ENCODE results near the gene EFHD1. TPM values are rescaled to one million over a fixed set of nuclear protein-coding genes. Genes with fewer than 3 reads are reported as not detected.

The EFHD1 gene
- total and polyA plus RNA-seq, 9 of the 15 experiments (the other 6 are each of a cell fraction or from before 2014, with no cell fraction given): 0.66 to 9.1 (median 2.0) TPM

DNA sequence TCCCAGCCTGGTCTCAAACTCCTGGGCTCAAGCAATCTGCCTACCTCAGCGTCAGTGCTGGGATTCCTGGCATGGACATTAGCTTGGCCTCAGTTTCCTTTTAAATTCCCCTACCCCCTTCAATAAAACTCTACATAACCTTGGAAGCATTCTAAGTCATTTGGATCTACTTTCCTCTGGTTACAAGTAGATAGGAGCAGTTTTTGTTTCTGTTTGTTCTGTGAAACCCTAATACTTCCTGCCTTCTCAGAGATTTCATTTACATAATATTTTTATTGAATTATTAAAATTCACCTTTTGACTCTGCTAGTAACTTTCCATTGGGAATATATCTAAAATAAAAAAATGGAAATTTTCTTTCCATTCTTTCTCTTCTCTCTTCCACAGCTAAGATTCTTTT, 89.6 kb downstream of the EFHD1 start:
- Histone ChIP-seq H3K9me3 (replicated peaks; ENCODE audit: control insufficient read depth, insufficient read depth, low read depth, low read length) (no peaks in the 10 kb centered on the region), H3K27me3 (ENCODE audit: control insufficient read depth in 2 of 2, insufficient read depth in 2 of 2, low read length in 2 of 2) (no peaks in the 10 kb centered on the region), H3K9me1 (ENCODE audit: control insufficient read depth, insufficient read depth, low read length) (peaks cover 2% of the 10 kb centered on the region), H3K4me3 (no peak overlapping the region), H3K27ac (ENCODE audit: extremely low read depth, low read depth, low read length) (no peak overlapping the region), H3K9ac (ENCODE audit: insufficient read depth in 1 of 2, low read depth in 2 of 2, low read length in 2 of 2) (no peak overlapping the region), H2AFZ (ENCODE audit: low read depth, low read length) (no peak overlapping the region), H4K20me1 (replicated peaks; ENCODE audit: control insufficient read depth, insufficient read depth, low read length) (no peaks in the 10 kb centered on the region), H3K4me2 (ENCODE audit: insufficient read depth, low read length) (no peak overlapping the region), H3K79me2 (ENCODE audit: control insufficient read depth, insufficient read depth, low read length) (peaks cover 63% of the 10 kb centered on the region), H3K36me3 (ENCODE audit: control insufficient read depth, insufficient read depth, low read length) (peaks cover 66% of the 10 kb centered on the region), H3K4me1 (replicated peaks in 1 of 2; ENCODE audit: control insufficient read depth in 2 of 2, insufficient read depth in 2 of 2, low read length in 2 of 2) (no peaks in the 10 kb centered on the region)
- DNase-seq (ENCODE audit: extremely low read depth in 1 of 4, low spot score in 3 of 4) (no peak), FAIRE-seq (no peak), ATAC-seq (no peak)
- BruUV-seq (replicated peaks): no TSS peak
- intact Hi-C loops (cut with micrococcal nuclease): no loop called here
- CTCF ChIA-PET (ENCODE audit: low intra/inter-chr PET ratio): no interaction called here
- POLR2A ChIA-PET: interaction anchor here (1.2 kb wide), 1 partner anchor 8 kb away, joined by 3 read pairs; no protein-coding TSS in a partner anchor
- in situ Hi-C loops (cut with MboI): no loop called here
- WGBS (ENCODE audit: insufficient coverage, low coverage, missing lambda C conversion rate): 100% methylated on average over 1 of the region's 1 CpG
- no peak for TF ChIP-seq ZNF134 (CRISPR knock-in tag; conservative IDR thresholded peaks at IDR 0.05)
- TF ChIP-seq PTTG1 (tag; IDR thresholded peaks at IDR 0.05; ENCODE audit: low read depth): no peak
- TF ChIP-seq CREM (IDR thresholded peaks at IDR 0.05; ENCODE audit: low read depth): no peak
- no peak for TF ChIP-seq TAF9B (IDR thresholded peaks at IDR 0.05; ENCODE audit: partially characterized antibody)
- TF ChIP-seq PTBP1 (IDR thresholded peaks at IDR 0.05; ENCODE audit: low read depth, low read length): no peak
- TF ChIP-seq TBP (optimal IDR thresholded peaks at IDR 0.05; ENCODE audit: low read depth, low read length): no peak
- no peak for TF ChIP-seq PHF21A (IDR thresholded peaks at IDR 0.05; ENCODE audit: borderline replicate concordance, low read depth)
- TF ChIP-seq, protein P1, sequence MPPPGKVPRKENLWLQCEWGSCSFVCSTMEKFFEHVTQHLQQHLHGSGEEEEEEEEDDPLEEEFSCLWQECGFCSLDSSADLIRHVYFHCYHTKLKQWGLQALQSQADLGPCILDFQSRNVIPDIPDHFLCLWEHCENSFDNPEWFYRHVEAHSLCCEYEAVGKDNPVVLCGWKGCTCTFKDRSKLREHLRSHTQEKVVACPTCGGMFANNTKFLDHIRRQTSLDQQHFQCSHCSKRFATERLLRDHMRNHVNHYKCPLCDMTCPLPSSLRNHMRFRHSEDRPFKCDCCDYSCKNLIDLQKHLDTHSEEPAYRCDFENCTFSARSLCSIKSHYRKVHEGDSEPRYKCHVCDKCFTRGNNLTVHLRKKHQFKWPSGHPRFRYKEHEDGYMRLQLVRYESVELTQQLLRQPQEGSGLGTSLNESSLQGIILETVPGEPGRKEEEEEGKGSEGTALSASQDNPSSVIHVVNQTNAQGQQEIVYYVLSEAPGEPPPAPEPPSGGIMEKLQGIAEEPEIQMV (tag; conservative IDR thresholded peaks at IDR 0.05; ENCODE audit: low read depth): no peak
- TF ChIP-seq ZNF41 (CRISPR knock-in tag; conservative IDR thresholded peaks at IDR 0.05): no peak
- TF ChIP-seq ZNF609 (CRISPR knock-in tag; IDR thresholded peaks at IDR 0.05; ENCODE audit: borderline replicate concordance): no peak
- TF ChIP-seq BRF1 (IDR thresholded peaks at IDR 0.05; ENCODE audit: borderline replicate concordance, extremely low read depth, insufficient read length): no peak
- TF ChIP-seq, protein P2, sequence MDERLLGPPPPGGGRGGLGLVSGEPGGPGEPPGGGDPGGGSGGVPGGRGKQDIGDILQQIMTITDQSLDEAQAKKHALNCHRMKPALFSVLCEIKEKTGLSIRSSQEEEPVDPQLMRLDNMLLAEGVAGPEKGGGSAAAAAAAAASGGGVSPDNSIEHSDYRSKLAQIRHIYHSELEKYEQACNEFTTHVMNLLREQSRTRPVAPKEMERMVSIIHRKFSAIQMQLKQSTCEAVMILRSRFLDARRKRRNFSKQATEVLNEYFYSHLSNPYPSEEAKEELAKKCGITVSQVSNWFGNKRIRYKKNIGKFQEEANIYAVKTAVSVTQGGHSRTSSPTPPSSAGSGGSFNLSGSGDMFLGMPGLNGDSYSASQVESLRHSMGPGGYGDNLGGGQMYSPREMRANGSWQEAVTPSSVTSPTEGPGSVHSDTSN (CRISPR knock-in tag; IDR thresholded peaks at IDR 0.05; ENCODE audit: low read depth): no peak
- TF ChIP-seq, protein P2 (tag; conservative IDR thresholded peaks at IDR 0.05; ENCODE audit: low read depth): no peak
- no peak for TF ChIP-seq RFX1 (IDR thresholded peaks at IDR 0.05)
- no peak for TF ChIP-seq SNRNP70 (optimal IDR thresholded peaks at IDR 0.05; ENCODE audit: low read depth, low read length)

Measured in K562 (cell line).